Glutamatergic neuron (in vitro differentiated cells): ENCODE data around the gene MAPK1. TPM values are rescaled to one million over a fixed set of nuclear protein-coding genes. Genes with fewer than 3 reads are reported as not detected.

Source experiments
- DNase-seq: peaks from one replicate; pipeline ENCODE4 v3.0.0; 2022
- H3K27ac Mint-ChIP-seq: one replicate; pipeline ENCODE4 v1.8.0; 2020; ENCODE audit warnings: mild to moderate bottlenecking, mixed read lengths, inconsistent platforms; ENCODE audit not compliant: unreplicated experiment
- H3K27me3 Mint-ChIP-seq: one replicate; pipeline ENCODE4 v1.8.0; 2020; ENCODE audit warnings: mild to moderate bottlenecking, moderate library complexity, mixed read lengths, inconsistent platforms; ENCODE audit not compliant: unreplicated experiment
- H3K36me3 Mint-ChIP-seq: one replicate; pipeline ENCODE4 v1.8.0; 2020; ENCODE audit warnings: mild to moderate bottlenecking, mixed read lengths, inconsistent platforms; ENCODE audit not compliant: unreplicated experiment
- H3K4me1 Mint-ChIP-seq: one replicate; pipeline ENCODE4 v1.8.0; 2020; ENCODE audit warnings: mild to moderate bottlenecking, low read depth, mixed read lengths, inconsistent platforms; ENCODE audit not compliant: unreplicated experiment
- H3K4me3 Mint-ChIP-seq: one replicate; pipeline ENCODE4 v1.8.0; 2020; ENCODE audit warnings: mild to moderate bottlenecking, mixed read lengths, inconsistent platforms; ENCODE audit not compliant: unreplicated experiment
- H3K9me3 Mint-ChIP-seq: one replicate; pipeline ENCODE4 v1.8.0; 2020; ENCODE audit warnings: mild to moderate bottlenecking, moderate library complexity, mixed read lengths, inconsistent platforms; ENCODE audit not compliant: unreplicated experiment
- total RNA-seq: library from RNA; stranded (reverse); fragmentation: NEBNext Ultra II Directional; extraction: Animal tissue kit (Norgen Biotek cat#: 25700); gene quantifications from one replicate; pipeline ENCODE4 v1.2.1, GENCODE V29; 2021; ENCODE audit not compliant: unreplicated experiment
- TF ChIP-seq, protein P1 (sequence below): fragments of 200-600 bp; sonication (generic); IDR thresholded peaks from one replicate; pipeline ENCODE4 v1.5.0; 2021; ENCODE audit not compliant: partially characterized antibody, unreplicated experiment

Gene MAPK1
- total RNA-seq, 1 donor from 2014 or later, result 148 TPM

DNA sequence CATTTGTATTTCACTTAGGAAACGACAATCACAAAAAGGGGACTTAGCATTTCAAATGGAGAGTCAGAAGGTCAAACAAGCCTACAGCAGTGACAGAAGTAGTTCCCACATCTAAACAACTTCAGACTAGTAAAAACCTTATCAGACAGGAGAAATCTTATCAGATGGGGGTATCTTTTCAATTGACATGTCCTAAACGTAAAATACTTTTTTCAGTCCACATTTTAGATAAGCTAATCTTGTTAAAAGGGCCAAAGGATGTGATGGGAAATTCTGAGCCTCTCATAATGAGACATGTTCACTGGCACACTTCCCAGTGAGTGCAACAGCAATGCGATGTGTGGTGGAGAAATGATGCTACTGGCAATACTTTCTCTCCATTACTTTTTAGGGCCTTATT is 2.4 kb downstream of the MAPK1 start:
- Mint-ChIP-seq H3K9me3 (peaks cover 16% of the 10 kb centered on the region), H3K4me1 (peaks cover 32% of the 10 kb centered on the region), H3K27me3 (peaks cover 11% of the 10 kb centered on the region), H3K36me3 (peaks cover 4% of the 10 kb centered on the region), H3K27ac (peak overlapping the region; percentile 17), H3K4me3 (peak overlapping the region; percentile 96)
- DNase-seq, result no peak
- TF ChIP-seq, protein P1, sequence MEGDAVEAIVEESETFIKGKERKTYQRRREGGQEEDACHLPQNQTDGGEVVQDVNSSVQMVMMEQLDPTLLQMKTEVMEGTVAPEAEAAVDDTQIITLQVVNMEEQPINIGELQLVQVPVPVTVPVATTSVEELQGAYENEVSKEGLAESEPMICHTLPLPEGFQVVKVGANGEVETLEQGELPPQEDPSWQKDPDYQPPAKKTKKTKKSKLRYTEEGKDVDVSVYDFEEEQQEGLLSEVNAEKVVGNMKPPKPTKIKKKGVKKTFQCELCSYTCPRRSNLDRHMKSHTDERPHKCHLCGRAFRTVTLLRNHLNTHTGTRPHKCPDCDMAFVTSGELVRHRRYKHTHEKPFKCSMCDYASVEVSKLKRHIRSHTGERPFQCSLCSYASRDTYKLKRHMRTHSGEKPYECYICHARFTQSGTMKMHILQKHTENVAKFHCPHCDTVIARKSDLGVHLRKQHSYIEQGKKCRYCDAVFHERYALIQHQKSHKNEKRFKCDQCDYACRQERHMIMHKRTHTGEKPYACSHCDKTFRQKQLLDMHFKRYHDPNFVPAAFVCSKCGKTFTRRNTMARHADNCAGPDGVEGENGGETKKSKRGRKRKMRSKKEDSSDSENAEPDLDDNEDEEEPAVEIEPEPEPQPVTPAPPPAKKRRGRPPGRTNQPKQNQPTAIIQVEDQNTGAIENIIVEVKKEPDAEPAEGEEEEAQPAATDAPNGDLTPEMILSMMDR, result no peak

DNA sequence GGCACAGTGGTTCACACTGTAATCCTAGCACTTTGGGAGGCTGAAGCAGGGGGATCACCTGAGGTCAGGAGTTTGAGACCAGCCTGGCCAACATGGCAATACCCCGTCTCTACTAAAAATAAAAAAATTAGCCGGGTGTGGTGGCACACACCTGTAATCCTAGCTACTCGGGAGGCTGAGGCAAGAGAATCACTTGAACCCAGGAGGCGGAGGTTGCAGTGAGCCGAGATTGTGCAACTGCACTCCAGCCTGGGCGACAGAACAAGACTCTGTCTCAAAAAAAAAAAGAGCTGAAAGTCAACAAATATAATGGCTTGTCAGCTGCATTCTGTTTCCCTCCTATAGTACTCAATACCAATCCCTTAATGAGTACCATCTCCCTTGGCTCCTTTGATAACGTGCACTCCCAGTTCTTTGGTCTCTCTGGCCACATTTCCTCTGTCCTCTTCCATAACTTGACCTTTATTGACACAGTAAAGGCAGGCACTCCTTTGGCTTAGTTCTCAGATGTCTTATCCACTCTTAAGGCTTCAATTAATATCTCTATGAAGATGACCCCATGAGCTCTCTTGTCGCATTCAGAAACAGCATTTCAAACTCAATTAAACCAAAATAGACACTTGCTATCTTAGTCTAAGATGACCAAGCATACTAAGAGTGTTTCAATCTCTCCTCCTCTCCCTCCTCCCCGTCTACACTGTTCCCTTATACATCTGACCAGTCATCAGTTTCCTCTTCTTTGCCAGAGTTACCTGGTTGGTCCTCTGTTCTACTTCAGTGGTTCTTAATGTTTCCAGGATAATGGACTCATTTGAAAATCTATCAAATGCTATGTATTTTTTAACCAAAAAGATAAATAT is 4.8 kb downstream of the MAPK1 start:
- H3K27ac Mint-ChIP-seq, result no peak overlapping the region
- TF ChIP-seq, protein P1, result no peak
- no peak for DNase-seq
- H3K4me1 Mint-ChIP-seq, result peaks cover 43% of the 10 kb centered on the region
- H3K4me3 Mint-ChIP-seq, result peak overlapping the region; percentile 36
- H3K9me3 Mint-ChIP-seq, result peaks cover 12% of the 10 kb centered on the region
- H3K27me3 Mint-ChIP-seq, result peaks cover 7% of the 10 kb centered on the region
- H3K36me3 Mint-ChIP-seq, result no peaks in the 10 kb centered on the region

DNA sequence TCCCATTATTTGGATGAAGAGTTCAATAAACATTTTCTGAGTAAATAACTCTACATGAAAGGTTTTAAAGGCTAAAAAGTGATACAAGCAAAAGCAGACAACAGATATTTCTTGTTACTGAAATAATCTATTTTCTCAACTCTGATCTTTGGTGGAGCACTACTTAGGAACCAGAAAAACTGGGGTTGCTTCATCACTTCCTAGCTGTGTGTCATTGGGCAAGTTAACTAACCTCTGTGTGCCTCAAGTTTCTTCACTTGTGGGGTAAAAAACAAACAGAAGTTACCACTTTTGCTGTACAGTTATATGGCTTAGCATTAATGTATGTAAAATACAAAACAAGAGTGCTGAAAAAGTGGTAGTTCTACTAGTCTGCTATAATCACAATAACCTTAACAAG is 5.6 kb downstream of the MAPK1 start:
- DNase-seq, result no peak
- H3K36me3 Mint-ChIP-seq, result no peaks in the 10 kb centered on the region
- peaks cover 43% of the 10 kb centered on the region for H3K4me1 Mint-ChIP-seq
- peaks cover 7% of the 10 kb centered on the region for H3K27me3 Mint-ChIP-seq
- H3K4me3 Mint-ChIP-seq, result no peak overlapping the region
- TF ChIP-seq, protein P1, result no peak
- peaks cover 12% of the 10 kb centered on the region for H3K9me3 Mint-ChIP-seq
- no peak overlapping the region for H3K27ac Mint-ChIP-seq

DNA sequence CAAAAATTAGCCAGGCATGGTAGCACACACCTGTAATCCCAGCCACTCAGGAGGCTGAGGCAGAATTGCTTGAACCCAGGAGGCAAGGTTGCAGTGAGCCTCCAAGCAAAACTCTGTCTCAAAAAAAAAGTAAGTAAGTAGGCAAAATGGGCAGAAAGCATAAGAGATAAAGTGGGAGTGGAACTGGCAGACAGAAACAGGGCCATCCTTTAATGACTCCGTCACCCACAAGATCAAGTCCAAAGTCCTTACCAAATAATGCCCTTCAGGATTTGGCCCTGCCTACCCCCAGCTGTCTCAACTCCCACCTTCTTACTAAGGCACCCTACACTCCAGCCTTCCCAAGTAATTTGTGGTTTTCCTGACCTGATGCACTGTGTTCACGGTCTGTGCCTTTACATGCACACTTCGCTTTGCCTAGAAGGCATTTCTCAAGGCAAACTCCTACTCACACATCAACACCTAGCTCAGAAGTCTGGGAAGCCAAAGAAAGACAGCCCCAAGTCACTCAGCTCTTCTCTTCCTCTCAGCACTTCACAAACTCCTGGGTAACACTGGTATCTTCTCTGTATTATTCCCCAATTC is 6.1 kb downstream of the MAPK1 start:
- TF ChIP-seq, protein P1, result no peak
- Mint-ChIP-seq H3K4me1 (peaks cover 43% of the 10 kb centered on the region), H3K4me3 (no peak overlapping the region), H3K36me3 (no peaks in the 10 kb centered on the region), H3K27ac (no peak overlapping the region), H3K9me3 (peaks cover 8% of the 10 kb centered on the region), H3K27me3 (peaks cover 7% of the 10 kb centered on the region)
- no peak for DNase-seq

DNA sequence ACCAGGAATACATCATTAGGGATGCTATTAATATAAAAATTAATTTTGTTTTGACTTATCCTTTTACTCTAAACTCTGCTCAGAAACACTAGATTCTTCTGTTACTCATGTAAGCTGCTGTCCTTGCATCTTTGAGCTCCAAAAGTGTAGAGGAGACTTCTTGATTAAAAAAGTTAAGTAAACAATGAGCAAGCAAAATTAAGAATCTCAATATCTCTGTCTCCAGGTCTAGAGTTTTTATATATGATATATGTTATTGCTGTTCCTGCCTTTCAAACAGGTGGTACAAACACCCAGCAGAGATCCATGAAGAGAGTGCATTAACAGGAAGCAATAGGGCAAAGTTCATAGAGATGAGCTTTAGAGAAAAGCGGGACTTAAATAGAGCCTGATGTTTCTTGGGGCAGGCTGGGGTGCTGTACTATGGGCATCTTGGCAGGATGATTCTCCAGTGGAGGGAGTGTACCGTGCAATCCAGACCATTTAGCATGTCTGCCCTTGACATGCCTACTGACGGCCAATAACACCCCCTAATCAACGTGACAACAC is 6.9 kb downstream of the MAPK1 start:
- Mint-ChIP-seq H3K36me3 (no peaks in the 10 kb centered on the region), H3K27me3 (peaks cover 4% of the 10 kb centered on the region), H3K27ac (no peak overlapping the region), H3K4me1 (peaks cover 51% of the 10 kb centered on the region), H3K9me3 (peaks cover 3% of the 10 kb centered on the region), H3K4me3 (no peak overlapping the region)
- TF ChIP-seq, protein P1, result no peak
- no peak for DNase-seq
